OCI-LY7 (cell line): Measurements from ENCODE around the gene CDK6. TPM values are rescaled to one million over a fixed set of nuclear protein-coding genes. Genes with fewer than 3 reads are reported as not detected.

ENCODE experiments used
- BruUV-seq: library from RNA; stranded (reverse); fragments of 400-500 nt; replicated peaks from 2 replicates; lab custom pipeline; 2021; lab: Mats Ljungman, UMichigan
- CTCF ChIA-PET: fragments of 300-600 bp; sonication (Branson Sonifier 250); formaldehyde crosslinking; loops from one replicate; lab custom pipeline; 2022; ENCODE audit warnings: antibody characterized with exemption; ENCODE audit not compliant: unreplicated experiment; lab: Charles Lee
- POLR2A ChIA-PET: fragments of 300-600 bp; sonication (Branson Sonifier 250); formaldehyde crosslinking; loops from one replicate; lab custom pipeline; 2022; ENCODE audit warnings: antibody characterized with exemption; lab: Charles Lee
- DNase-seq: peaks from one replicate; pipeline ENCODE4 v3.0.0-alpha.2; 2015; ENCODE audit warnings: low spot score
- H2AFZ ChIP-seq: fragments of 200-600 bp; sonication (generic), shearing (Covaris generic); 2 replicates; pipeline ENCODE4 v1.6.1; 2014; ENCODE audit warnings: mild to moderate bottlenecking, antibody characterized with exemption, low read length, moderate library complexity
- H3K27ac ChIP-seq: fragments of 200-600 bp; sonication (generic); 2 replicates; pipeline ENCODE4 v1.5.1; 2014; ENCODE audit warnings: mixed run types, low read depth, mild to moderate bottlenecking, moderate library complexity, low read length, inconsistent platforms; ENCODE audit not compliant: poor library complexity, severe bottlenecking
- H3K36me3 ChIP-seq: fragments of 200-600 bp; sonication (generic); 2 replicates; pipeline ENCODE4 v1.6.1; 2014; ENCODE audit warnings: mild to moderate bottlenecking, antibody characterized with exemption, low read length, moderate library complexity, mixed read lengths; ENCODE audit not compliant: insufficient read depth
- H3K4me1 ChIP-seq: fragments of 200-600 bp; sonication (generic); 2 replicates; pipeline ENCODE4 v1.5.1; 2014; ENCODE audit warnings: mild to moderate bottlenecking, low read length; ENCODE audit not compliant: insufficient read depth, poor library complexity, severe bottlenecking
- H3K4me2 ChIP-seq: fragments of 200-600 bp; sonication (generic); 2 replicates; pipeline ENCODE4 v1.6.1; 2014; ENCODE audit warnings: mild to moderate bottlenecking, low read length
- H3K4me3 ChIP-seq: fragments of 200-600 bp; sonication (generic); 2 replicates; pipeline ENCODE4 v1.5.1; 2014; ENCODE audit warnings: mild to moderate bottlenecking, low read depth, low read length; ENCODE audit not compliant: poor library complexity, severe bottlenecking
- H3K79me2 ChIP-seq: fragments of 200-600 bp; sonication (generic); 2 replicates; pipeline ENCODE4 v1.6.1; 2016; ENCODE audit warnings: low read depth, mild to moderate bottlenecking, low read length, moderate library complexity, mixed read lengths; ENCODE audit not compliant: insufficient read depth
- H3K9me2 ChIP-seq: fragments of 200-600 bp; sonication (generic); 2 replicates; pipeline ENCODE4 v1.6.1; 2016; ENCODE audit warnings: mild to moderate bottlenecking, low read length, mixed read lengths; ENCODE audit not compliant: insufficient read depth
- H3K9me3 ChIP-seq: fragments of 200-600 bp; sonication (generic); 2 replicates; pipeline ENCODE4 v1.6.1; 2014; ENCODE audit warnings: mild to moderate bottlenecking, mixed run types, low read length, mixed read lengths
- H4K20me1 ChIP-seq: fragments of 200-600 bp; sonication (generic); 2 replicates; pipeline ENCODE4 v1.6.1; 2014; ENCODE audit warnings: mild to moderate bottlenecking, antibody characterized with exemption, low read length, moderate library complexity, mixed read lengths; ENCODE audit not compliant: insufficient read depth
- EZH2phosphoT487 ChIP-seq: fragments of 200-600 bp; sonication (generic); IDR thresholded peaks from 2 replicates; pipeline ENCODE4 v1.6.1; 2018; ENCODE audit warnings: low read depth, borderline replicate concordance, mild to moderate bottlenecking, mixed run types, antibody characterized with exemption, low read length, moderate library complexity, mixed read lengths
- intact Hi-C: fragments of 100-400 bp; cut with micrococcal nuclease; formaldehyde crosslinking; loops from one replicate; pipeline ENCODE4 v1.10.0; 2022; ENCODE audit not compliant: unreplicated experiment
- total RNA-seq, 2 experiments: library from RNA; depleted of rRNA in 1 of 2; stranded (reverse); fragments of >200 nt in 1 of 2; shearing (Covaris generic) in 1 of 2; gene quantifications; 2 replicates each; pipeline ENCODE4 v1.2.3, GENCODE V29; 2014 to 2022
- TF ChIP-seq, protein P1 (sequence below): fragments of 200-600 bp; sonication (generic); conservative IDR thresholded peaks from 2 replicates; pipeline ENCODE4 v1.5.1; 2014; ENCODE audit warnings: mild to moderate bottlenecking, antibody characterized with exemption, low read length, moderate library complexity, mixed read lengths

The CDK6 gene
- total RNA-seq, 2 experiments from 2014 or later = 35.5 to 44.1 TPM

DNA sequence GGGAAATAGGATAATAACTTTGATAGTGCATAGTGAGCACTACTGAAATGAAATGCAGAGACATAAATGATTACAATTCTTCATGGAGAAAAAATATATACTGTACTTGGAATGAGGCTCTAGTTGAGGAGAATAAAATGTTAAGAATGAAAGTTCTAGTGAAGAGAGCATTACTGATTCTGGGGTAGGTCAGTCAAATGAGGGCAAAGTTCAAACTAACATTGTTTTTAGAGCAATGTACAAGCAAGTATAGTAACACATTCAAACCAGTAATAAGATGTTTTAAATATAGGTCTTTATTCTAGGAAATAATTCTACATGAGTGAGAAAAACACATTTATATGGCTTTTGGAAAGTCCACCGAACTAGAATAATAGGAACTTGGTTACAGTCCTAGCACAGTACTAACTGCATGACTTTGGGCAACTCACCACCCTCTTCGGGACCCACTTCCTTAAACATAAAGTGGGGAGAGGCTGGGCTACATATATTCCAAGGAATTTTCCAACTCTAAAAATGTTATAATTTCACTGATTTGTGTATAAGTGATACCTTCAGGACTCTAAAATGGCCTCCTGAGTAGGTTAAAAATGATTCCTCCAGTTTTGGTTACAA lies 86.4 kb downstream of the CDK6 start:
- Histone ChIP-seq H3K27ac (no peak overlapping the region), H3K4me3 (no peak overlapping the region), H4K20me1 (no peaks in the 10 kb centered on the region), H3K36me3 (peaks cover 4% of the 10 kb centered on the region; the same call in 1 of the 2 replicates), H3K79me2 (no peaks in the 10 kb centered on the region; the same call in 1 of the 2 replicates), H3K4me1 (no peaks in the 10 kb centered on the region), H3K9me3 (no peaks in the 10 kb centered on the region), H2AFZ (no peak overlapping the region), H3K4me2 (no peak overlapping the region), H3K9me2 (no peaks in the 10 kb centered on the region)
- BruUV-seq = no TSS peak
- POLR2A ChIA-PET = no interaction called here
- intact Hi-C loops = no loop called here
- no peak for DNase-seq
- TF ChIP-seq, protein P1, sequence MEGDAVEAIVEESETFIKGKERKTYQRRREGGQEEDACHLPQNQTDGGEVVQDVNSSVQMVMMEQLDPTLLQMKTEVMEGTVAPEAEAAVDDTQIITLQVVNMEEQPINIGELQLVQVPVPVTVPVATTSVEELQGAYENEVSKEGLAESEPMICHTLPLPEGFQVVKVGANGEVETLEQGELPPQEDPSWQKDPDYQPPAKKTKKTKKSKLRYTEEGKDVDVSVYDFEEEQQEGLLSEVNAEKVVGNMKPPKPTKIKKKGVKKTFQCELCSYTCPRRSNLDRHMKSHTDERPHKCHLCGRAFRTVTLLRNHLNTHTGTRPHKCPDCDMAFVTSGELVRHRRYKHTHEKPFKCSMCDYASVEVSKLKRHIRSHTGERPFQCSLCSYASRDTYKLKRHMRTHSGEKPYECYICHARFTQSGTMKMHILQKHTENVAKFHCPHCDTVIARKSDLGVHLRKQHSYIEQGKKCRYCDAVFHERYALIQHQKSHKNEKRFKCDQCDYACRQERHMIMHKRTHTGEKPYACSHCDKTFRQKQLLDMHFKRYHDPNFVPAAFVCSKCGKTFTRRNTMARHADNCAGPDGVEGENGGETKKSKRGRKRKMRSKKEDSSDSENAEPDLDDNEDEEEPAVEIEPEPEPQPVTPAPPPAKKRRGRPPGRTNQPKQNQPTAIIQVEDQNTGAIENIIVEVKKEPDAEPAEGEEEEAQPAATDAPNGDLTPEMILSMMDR = no peak
- no peak for TF ChIP-seq EZH2phosphoT487
- CTCF ChIA-PET = no interaction called here

DNA sequence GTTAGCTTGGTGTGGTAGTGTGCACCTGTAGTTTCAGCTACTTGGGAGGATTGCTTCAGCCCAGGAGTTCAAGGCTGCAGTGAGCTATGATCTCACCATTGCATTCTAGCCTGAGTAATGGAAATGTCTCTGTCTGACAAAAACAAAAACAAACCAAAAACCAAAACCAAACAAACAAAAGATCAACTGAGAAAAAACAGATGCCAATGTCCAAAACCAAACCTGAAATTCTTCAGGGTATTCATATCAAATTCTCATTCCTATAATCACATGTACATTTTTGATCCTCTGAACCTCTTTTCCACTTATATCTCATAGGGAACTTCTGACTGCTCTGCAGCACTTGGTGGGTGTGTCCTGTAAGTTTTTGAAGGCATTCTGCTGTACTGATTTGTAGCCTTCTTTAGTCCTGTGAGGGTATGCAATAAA lies 87.0 kb downstream of the CDK6 start:
- ChIA-PET POLR2A (interaction anchor here (0.7 kb wide), 2 partner anchors 40 to 669 kb away, joined by 3 read pairs; no protein-coding TSS in a partner anchor), CTCF (no interaction called here)
- H3K9me3 ChIP-seq = no peaks in the 10 kb centered on the region
- intact Hi-C loops = no loop called here
- no peak overlapping the region for H3K4me2 ChIP-seq
- peaks cover 4% of the 10 kb centered on the region; the same call in 1 of the 2 replicates for H3K36me3 ChIP-seq
- no peaks in the 10 kb centered on the region; the same call in 1 of the 2 replicates for H3K79me2 ChIP-seq
- H3K9me2 ChIP-seq = no peaks in the 10 kb centered on the region
- TF ChIP-seq, protein P1 = no peak
- no peaks in the 10 kb centered on the region for H3K4me1 ChIP-seq
- H4K20me1 ChIP-seq = no peaks in the 10 kb centered on the region
- H2AFZ ChIP-seq = no peak overlapping the region
- no peak for DNase-seq
- H3K27ac ChIP-seq = no peak overlapping the region
- BruUV-seq = no TSS peak
- no peak overlapping the region for H3K4me3 ChIP-seq

DNA sequence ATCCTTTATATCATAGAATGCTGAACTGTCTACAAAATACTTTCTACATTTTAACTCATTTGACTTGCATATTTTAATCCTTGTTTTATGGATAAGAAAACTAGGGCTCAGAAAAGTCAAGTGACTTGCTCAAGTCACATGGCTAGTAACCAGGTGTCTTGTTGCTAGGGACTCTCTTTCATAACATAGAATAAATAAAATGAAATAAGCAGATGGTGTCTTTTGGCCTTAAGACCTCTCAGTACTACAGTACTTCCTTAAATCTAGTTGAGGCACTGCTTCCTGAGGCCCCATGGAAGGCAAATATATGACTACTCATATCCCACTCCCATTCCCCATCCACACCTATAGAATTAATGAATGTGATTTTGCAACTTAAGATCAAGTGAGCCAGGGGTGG lies 87.9 kb downstream of the CDK6 start:
- Histone ChIP-seq H3K27ac (no peak overlapping the region), H3K4me2 (no peak overlapping the region), H3K9me3 (no peaks in the 10 kb centered on the region), H4K20me1 (no peaks in the 10 kb centered on the region), H3K9me2 (no peaks in the 10 kb centered on the region), H3K79me2 (no peaks in the 10 kb centered on the region; the same call in 1 of the 2 replicates), H3K4me3 (no peak overlapping the region), H3K4me1 (no peaks in the 10 kb centered on the region), H2AFZ (no peak overlapping the region), H3K36me3 (peaks cover 7% of the 10 kb centered on the region; the same call in 1 of the 2 replicates)
- TF ChIP-seq, protein P1 = no peak
- TF ChIP-seq EZH2phosphoT487 = no peak
- no TSS peak for BruUV-seq
- POLR2A ChIA-PET = no interaction called here
- no peak for DNase-seq
- CTCF ChIA-PET = no interaction called here
- intact Hi-C loops = no loop called here
